ENCODE measurements around the gene CACNB4.

- TF ChIP-seq CTCF (conservative IDR thresholded peaks at IDR 0.05; ENCODE audit: low read depth, low read length) (no peak), SMC3 (IDR thresholded peaks at IDR 0.05; ENCODE audit: low read depth, low read length) (no peak), RAD21 (IDR thresholded peaks at IDR 0.05; ENCODE audit: low read length) (no peak), POLR2A (IDR thresholded peaks at IDR 0.05; ENCODE audit: low read depth, low read length) (no peak), FOS (IDR thresholded peaks at IDR 0.05; ENCODE audit: low read depth, low read length) (no peak), USF2 (IDR thresholded peaks at IDR 0.05; ENCODE audit: low read depth, low read length) (no peak), MAFK (IDR thresholded peaks at IDR 0.05; ENCODE audit: low read depth, low read length) (no peak), CEBPB (IDR thresholded peaks at IDR 0.05; ENCODE audit: low read depth, low read length) (no peak), RFX5 (IDR thresholded peaks at IDR 0.05; ENCODE audit: low read depth, low read length) (no peak)
These were observed 282.9 kb downstream of the CACNB4 start for GRCh38 chr2:151815821-151816489.
